Measurements from ENCODE around the gene SPATA31E1.

The SPATA31E1 gene

DNA sequence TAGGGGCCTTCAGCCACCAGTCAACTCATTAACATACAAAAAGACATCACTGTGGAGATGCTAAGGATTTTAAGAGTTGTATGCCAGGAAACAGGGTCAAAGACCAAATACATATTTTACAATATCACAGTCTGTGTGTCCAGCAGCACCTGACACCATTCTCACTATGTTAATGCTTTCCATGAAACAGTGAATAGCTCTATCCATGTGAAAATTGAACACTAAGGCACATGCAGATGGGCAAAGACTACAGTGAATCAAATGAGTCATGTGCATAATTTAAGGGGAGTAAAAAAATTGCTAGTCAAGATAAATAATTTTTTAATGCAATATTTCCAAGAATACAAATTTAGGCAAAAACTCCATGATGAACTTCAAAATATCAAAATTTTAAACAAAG lies 7.6 kb upstream of the SPATA31E1 start:
- Histone ChIP-seq H3K27me3 (no peaks in the 10 kb centered on the region), H3K4me1 (ENCODE audit: control insufficient read depth in 1 of 2, insufficient read depth in 1 of 2, low read depth in 1 of 2, low read length in 1 of 2) (no peaks in the 10 kb centered on the region), H3K27ac (no peak overlapping the region), H3K36me3 (no peaks in the 10 kb centered on the region), H3K9me3 (no peaks in the 10 kb centered on the region), H3K4me3 (ENCODE audit: low read depth in 1 of 2, low read length in 1 of 2) (no peak overlapping the region)
- TF ChIP-seq, protein P1, sequence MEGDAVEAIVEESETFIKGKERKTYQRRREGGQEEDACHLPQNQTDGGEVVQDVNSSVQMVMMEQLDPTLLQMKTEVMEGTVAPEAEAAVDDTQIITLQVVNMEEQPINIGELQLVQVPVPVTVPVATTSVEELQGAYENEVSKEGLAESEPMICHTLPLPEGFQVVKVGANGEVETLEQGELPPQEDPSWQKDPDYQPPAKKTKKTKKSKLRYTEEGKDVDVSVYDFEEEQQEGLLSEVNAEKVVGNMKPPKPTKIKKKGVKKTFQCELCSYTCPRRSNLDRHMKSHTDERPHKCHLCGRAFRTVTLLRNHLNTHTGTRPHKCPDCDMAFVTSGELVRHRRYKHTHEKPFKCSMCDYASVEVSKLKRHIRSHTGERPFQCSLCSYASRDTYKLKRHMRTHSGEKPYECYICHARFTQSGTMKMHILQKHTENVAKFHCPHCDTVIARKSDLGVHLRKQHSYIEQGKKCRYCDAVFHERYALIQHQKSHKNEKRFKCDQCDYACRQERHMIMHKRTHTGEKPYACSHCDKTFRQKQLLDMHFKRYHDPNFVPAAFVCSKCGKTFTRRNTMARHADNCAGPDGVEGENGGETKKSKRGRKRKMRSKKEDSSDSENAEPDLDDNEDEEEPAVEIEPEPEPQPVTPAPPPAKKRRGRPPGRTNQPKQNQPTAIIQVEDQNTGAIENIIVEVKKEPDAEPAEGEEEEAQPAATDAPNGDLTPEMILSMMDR (IDR thresholded peaks at IDR 0.05) = no peak

DNA sequence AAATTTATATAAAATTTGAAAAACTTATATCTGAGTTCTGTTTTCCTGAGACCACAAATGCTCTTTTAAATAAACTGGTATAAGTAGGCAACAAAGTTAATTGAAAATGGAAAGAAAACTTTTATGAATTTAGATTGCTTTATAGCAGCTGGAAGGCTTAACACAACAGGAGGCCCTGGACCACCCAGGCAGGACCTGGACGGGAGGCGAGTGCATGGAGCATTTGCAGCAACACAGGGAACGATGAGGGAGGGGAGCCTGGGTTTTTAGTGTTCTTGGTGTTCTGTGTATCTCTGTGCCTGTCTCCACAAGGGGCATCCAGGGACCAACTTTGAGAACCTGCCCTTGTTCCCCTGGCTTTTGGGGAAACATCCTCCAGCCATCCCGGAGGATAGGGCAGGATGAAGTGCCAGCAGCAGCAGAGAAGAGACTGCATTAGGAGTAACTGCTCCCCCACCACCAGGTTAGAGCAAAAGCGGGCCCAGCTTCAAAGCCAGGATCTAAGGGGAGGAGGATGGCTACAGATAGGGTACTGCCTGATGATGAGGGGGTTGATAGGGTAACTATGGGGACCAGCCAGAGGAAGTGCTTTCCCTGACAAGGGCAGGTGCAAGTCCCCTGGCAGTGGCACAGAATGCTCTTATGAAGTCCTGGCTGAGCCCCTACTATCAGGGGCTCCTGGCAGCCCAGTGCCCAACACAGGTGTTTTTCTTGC lies 6.7 kb upstream of the SPATA31E1 start:
- no peaks in the 10 kb centered on the region for H3K4me1 ChIP-seq (ENCODE audit: control insufficient read depth in 1 of 2, insufficient read depth in 1 of 2, low read depth in 1 of 2, low read length in 1 of 2)
- TF ChIP-seq, protein P1 (IDR thresholded peaks at IDR 0.05) = no peak
- H3K9me3 ChIP-seq = no peaks in the 10 kb centered on the region
- H3K27ac ChIP-seq = no peak overlapping the region
- no peaks in the 10 kb centered on the region for H3K27me3 ChIP-seq
- H3K4me3 ChIP-seq (ENCODE audit: low read depth in 1 of 2, low read length in 1 of 2) = no peak overlapping the region
- no peaks in the 10 kb centered on the region for H3K36me3 ChIP-seq

DNA sequence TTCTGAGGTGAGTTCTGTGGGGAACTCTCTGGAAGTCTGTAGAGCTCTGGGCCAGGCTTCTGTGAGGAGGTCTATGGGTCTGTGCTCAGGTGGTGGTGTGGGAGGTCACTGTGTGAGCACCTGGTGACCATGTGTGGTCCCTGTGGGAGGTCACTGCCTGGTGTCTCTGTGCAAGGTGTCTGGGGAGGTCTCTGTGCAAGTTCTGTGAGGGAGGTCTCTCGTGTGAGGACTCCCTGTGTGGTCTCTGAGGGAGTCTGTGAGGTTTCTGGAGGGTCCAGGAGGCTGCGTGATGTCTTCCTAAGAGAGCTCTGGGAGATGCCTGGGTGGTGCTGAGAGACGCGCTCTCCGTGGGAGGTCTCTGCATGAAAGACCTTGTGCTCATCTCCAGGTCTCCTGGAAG lies 6.0 kb upstream of the SPATA31E1 start:
- Histone ChIP-seq H3K27me3 (no peaks in the 10 kb centered on the region), H3K27ac (no peak overlapping the region), H3K36me3 (no peaks in the 10 kb centered on the region), H3K9me3 (no peaks in the 10 kb centered on the region), H3K4me3 (ENCODE audit: low read depth in 1 of 2, low read length in 1 of 2) (no peak overlapping the region), H3K4me1 (ENCODE audit: control insufficient read depth in 1 of 2, insufficient read depth in 1 of 2, low read depth in 1 of 2, low read length in 1 of 2) (no peaks in the 10 kb centered on the region)
- TF ChIP-seq, protein P1 (IDR thresholded peaks at IDR 0.05) = no peak

DNA sequence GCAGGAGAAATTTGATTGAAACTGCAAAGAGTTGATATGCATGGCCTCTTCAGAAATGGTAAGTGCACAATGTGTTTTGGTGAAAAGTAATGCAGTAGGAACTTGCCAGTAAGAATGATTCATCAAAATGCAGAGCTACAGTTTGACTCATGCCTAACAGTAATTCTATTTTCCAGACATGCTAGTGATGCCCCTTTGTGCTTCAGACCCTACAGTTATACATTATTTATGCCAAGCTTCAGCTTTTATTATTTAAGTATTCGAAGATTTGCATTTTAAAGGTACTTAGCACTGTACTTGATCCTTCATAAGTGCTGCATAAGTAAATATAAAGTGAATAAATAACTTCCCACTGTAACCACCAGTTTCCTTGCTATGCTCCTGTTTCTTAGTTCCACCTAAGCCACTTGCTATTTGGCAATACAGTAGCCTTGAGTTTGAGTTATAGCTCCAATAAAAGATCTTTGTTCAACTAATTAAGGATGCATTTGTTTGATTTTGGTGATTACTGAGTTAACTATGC lies 3.6 kb upstream of the SPATA31E1 start:
- no peak overlapping the region for H3K4me3 ChIP-seq (ENCODE audit: low read depth in 1 of 2, low read length in 1 of 2)
- no peaks in the 10 kb centered on the region for H3K36me3 ChIP-seq
- no peaks in the 10 kb centered on the region for H3K4me1 ChIP-seq (ENCODE audit: control insufficient read depth in 1 of 2, insufficient read depth in 1 of 2, low read depth in 1 of 2, low read length in 1 of 2)
- TF ChIP-seq, protein P1 (IDR thresholded peaks at IDR 0.05) = no peak
- no peaks in the 10 kb centered on the region for H3K27me3 ChIP-seq
- no peak overlapping the region for H3K27ac ChIP-seq
- no peaks in the 10 kb centered on the region for H3K9me3 ChIP-seq

DNA sequence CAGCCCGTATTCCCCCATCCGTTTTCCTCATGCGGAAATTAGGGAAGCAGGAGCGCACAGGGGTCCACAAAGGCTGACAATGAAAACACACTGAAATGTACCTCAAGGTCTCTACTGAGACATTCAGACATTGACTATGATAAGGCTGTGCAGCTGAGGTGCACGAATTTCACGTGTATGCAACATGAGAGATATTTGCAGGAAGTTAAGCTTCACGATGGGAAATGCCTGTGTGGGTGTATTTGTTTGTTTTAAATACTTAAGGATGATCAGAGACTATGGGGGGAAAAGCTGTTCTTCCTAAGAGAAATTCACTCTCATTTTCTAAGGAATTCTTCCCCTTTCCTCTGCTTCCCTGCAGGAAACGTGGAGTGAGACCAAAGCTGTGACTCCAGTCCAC lies 2.6 kb upstream of the SPATA31E1 start:
- Histone ChIP-seq H3K27me3 (no peaks in the 10 kb centered on the region), H3K36me3 (no peaks in the 10 kb centered on the region), H3K27ac (no peak overlapping the region), H3K4me1 (ENCODE audit: control insufficient read depth in 1 of 2, insufficient read depth in 1 of 2, low read depth in 1 of 2, low read length in 1 of 2) (no peaks in the 10 kb centered on the region), H3K9me3 (no peaks in the 10 kb centered on the region), H3K4me3 (ENCODE audit: low read depth in 1 of 2, low read length in 1 of 2) (no peak overlapping the region)
- TF ChIP-seq, protein P1 (IDR thresholded peaks at IDR 0.05) = no peak

All from neutrophil (primary cell).